Measurements from ENCODE around the gene SH2B3. TPM values are rescaled to one million over a fixed set of nuclear protein-coding genes. Genes with fewer than 3 reads are reported as not detected.

Gene SH2B3
- total RNA-seq, 1 donor from 2014 or later = 18.3 TPM

GRCh38 chr12:111434049-111434448 is 28.3 kb downstream of the SH2B3 start:
- Mint-ChIP-seq H3K9me3 (ENCODE audit: low read depth) (no peaks in the 10 kb centered on the region), H3K27ac (ENCODE audit: unreplicated experiment) (no peak overlapping the region), H3K36me3 (ENCODE audit: low read depth) (no peaks in the 10 kb centered on the region), H3K4me1 (ENCODE audit: low read depth) (peaks cover 65% of the 10 kb centered on the region), H3K4me3 (ENCODE audit: unreplicated experiment) (no peak overlapping the region), H3K27me3 (ENCODE audit: low read depth) (no peaks in the 10 kb centered on the region)
- TF ChIP-seq CTCF (IDR thresholded peaks at IDR 0.05) = no peak
- no peak for DNase-seq (ENCODE audit: low spot score)

- Mint-ChIP-seq H3K4me3 (ENCODE audit: unreplicated experiment) (no peak overlapping the region), H3K4me1 (ENCODE audit: low read depth) (peaks cover 65% of the 10 kb centered on the region), H3K36me3 (ENCODE audit: low read depth) (no peaks in the 10 kb centered on the region)
Measured at GRCh38 chr12:111434680-111435338, 29.1 kb downstream of the SH2B3 start.

GRCh38 chr12:111435661-111436201 is 30.0 kb downstream of the SH2B3 start:
- no peaks in the 10 kb centered on the region for H3K9me3 Mint-ChIP-seq (ENCODE audit: low read depth)
- no peak for DNase-seq (ENCODE audit: low spot score)
- TF ChIP-seq CTCF (IDR thresholded peaks at IDR 0.05) = no peak
- H3K27me3 Mint-ChIP-seq (ENCODE audit: low read depth) = no peaks in the 10 kb centered on the region
- peaks cover 68% of the 10 kb centered on the region for H3K4me1 Mint-ChIP-seq (ENCODE audit: low read depth)
- H3K27ac Mint-ChIP-seq (ENCODE audit: unreplicated experiment) = peak overlapping the region; percentile 17
- H3K36me3 Mint-ChIP-seq (ENCODE audit: low read depth) = no peaks in the 10 kb centered on the region
- no peak overlapping the region for H3K4me3 Mint-ChIP-seq (ENCODE audit: unreplicated experiment)

More at GRCh38 chr12:111434680-111435338, 29.1 kb downstream of the SH2B3 start:
- no peaks in the 10 kb centered on the region for H3K9me3 Mint-ChIP-seq (ENCODE audit: low read depth)
- no peaks in the 10 kb centered on the region for H3K27me3 Mint-ChIP-seq (ENCODE audit: low read depth)
- DNase-seq (ENCODE audit: low spot score) = no peak
- TF ChIP-seq CTCF (IDR thresholded peaks at IDR 0.05) = no peak
- H3K27ac Mint-ChIP-seq (ENCODE audit: unreplicated experiment) = peak overlapping the region; percentile 91

- Mint-ChIP-seq H3K36me3 (ENCODE audit: low read depth) (no peaks in the 10 kb centered on the region), H3K27me3 (ENCODE audit: low read depth) (no peaks in the 10 kb centered on the region), H3K9me3 (ENCODE audit: low read depth) (no peaks in the 10 kb centered on the region), H3K4me1 (ENCODE audit: low read depth) (peaks cover 66% of the 10 kb centered on the region), H3K4me3 (ENCODE audit: unreplicated experiment) (no peak overlapping the region), H3K27ac (ENCODE audit: unreplicated experiment) (peak overlapping the region; percentile 12)
- no peak for DNase-seq (ENCODE audit: low spot score)
- no peak for TF ChIP-seq CTCF (IDR thresholded peaks at IDR 0.05)
Measured at GRCh38 chr12:111436266-111436665, 30.5 kb downstream of the SH2B3 start.

GRCh38 chr12:111436811-111437210 is 31.1 kb downstream of the SH2B3 start:
- Mint-ChIP-seq H3K36me3 (ENCODE audit: low read depth) (no peaks in the 10 kb centered on the region), H3K27ac (ENCODE audit: unreplicated experiment) (no peak overlapping the region), H3K4me3 (ENCODE audit: unreplicated experiment) (no peak overlapping the region), H3K9me3 (ENCODE audit: low read depth) (no peaks in the 10 kb centered on the region), H3K4me1 (ENCODE audit: low read depth) (peaks cover 61% of the 10 kb centered on the region), H3K27me3 (ENCODE audit: low read depth) (no peaks in the 10 kb centered on the region)
- DNase-seq (ENCODE audit: low spot score) = no peak
- no peak for TF ChIP-seq CTCF (IDR thresholded peaks at IDR 0.05)
